IPS-NIHi11 (cell line): ENCODE data around the gene RAE1.

Experiments used
- DNase-seq: peaks from one replicate; pipeline ENCODE4 v3.0.0; 2012; ENCODE audit warnings: mixed read lengths, low spot score

RAE1 gene

DNA sequence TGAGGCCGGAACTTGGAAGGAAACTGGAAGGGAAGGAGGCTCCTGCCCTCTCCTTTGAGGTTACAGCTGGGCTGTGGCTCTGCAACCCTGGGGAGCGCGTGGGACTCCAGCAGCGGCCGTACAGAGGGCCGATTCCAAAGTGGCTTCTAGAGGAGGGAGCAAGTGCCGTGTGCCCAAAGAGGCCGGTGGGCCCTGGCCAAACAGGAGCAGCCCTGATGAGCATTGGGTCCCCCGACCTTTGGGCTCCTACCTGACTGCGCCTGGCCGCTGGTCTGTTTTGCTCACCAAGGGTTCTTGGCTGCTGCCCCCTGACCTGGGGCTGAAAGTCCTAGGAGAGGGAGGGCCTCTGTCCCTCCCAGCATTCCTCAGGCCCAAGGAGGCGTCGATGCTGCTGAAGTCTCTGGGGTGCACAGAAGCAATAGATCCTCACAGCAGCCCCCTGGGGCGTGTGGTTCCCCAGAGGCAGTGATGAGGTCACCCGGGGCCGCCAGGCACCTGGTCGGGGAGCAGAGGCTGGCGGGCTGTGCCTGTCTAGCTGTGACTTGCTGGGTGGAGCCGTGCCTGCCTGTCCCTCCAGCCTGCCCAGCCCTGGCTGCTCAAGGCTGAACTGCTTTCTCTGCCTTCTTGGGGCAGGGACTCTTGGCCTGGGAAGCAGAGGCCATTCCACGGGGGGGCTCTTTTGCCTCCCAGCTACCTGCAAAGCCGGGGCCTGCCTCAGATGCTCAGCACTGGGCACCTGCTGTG lies 49.9 kb downstream of the RAE1 start:
- no peak for DNase-seq

GRCh38 chr20:57401565-57401918 lies 50.5 kb downstream of the RAE1 start:
- no peak for DNase-seq

DNA sequence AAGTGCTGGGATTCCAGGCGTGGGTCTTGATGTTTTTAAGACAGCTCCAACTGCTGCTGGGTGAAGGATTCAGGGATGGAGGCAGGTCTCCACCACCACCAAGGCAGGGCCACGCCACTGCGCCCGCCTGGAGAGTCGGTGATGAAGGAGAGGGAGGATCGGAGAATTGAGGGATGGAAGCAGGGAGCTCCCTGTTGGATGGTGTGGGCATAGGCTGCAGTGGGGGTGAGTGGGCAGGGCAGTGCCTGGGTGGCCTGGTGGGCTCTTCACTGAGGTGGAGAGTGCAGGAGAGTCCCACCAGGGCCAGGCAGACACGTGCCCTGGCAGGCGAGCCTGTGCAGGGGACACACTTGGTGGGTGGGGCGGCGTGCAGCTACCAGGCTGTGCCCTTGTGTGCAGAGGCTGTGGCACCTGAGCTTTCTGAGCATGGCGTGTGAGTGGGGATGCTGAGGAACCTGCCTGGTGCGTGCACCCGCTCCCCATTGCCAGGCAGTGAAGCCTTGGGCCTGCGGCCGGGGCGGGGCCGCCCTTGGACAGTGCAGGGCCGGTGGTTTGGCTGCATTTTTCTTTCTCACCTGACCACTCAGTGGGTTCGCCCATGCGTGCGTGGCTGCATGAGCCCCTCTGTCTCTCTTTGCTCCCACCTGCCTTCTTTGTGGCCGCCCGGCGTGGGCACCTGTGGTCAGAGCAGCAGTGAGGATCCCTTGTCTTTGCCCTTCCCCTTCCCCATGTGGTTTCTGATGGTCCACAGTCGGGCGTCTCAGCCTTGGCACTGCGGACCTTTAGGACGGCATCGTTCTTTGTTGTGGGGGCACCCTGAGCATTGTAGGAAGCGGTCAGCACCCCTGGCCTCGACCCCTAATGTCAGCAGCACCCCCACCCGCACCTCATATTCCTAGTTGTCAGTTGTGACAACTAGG lies 51.4 kb downstream of the RAE1 start:
- DNase-seq, result no peak

DNA sequence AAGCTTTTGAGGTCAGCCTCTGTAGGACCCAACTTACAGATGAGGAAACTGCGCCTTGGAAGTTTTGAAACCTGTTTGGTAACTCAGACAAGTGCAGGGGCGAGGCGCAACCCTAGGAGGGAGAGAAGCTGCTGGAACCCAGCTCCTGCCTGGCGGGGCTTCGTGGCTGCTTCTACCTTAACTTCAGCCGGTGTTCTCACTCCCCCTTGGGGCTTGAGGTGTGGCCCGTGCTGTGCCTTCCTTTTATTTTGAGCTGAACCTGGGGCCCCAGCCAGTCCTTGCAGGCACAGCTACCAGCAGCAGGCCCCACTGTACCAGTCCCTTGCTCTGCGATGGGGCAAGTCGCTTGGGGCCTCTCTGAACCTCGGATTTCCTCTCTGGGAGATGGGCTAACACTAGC lies 52.2 kb downstream of the RAE1 start:
- no peak for DNase-seq

DNA sequence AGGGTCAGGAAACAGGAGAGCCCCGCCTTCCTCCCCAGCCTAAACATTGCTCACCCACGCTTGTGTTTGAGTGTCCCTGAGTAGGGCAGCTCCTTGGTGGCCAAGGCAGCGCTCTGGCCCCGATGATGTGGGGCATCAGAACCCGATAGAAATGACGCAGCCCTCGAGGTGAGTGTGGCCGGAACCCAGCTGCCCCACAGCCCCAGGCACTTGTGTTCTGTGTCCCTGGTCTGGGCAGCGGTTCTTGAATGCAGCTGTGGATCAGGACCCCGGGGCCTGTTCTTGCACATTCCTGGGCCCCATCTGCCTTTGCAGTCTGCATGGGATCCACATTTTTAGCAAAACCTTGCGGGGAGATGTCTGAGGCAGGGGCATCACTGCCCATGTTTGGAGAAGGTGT lies 53.0 kb downstream of the RAE1 start:
- no peak for DNase-seq

DNA sequence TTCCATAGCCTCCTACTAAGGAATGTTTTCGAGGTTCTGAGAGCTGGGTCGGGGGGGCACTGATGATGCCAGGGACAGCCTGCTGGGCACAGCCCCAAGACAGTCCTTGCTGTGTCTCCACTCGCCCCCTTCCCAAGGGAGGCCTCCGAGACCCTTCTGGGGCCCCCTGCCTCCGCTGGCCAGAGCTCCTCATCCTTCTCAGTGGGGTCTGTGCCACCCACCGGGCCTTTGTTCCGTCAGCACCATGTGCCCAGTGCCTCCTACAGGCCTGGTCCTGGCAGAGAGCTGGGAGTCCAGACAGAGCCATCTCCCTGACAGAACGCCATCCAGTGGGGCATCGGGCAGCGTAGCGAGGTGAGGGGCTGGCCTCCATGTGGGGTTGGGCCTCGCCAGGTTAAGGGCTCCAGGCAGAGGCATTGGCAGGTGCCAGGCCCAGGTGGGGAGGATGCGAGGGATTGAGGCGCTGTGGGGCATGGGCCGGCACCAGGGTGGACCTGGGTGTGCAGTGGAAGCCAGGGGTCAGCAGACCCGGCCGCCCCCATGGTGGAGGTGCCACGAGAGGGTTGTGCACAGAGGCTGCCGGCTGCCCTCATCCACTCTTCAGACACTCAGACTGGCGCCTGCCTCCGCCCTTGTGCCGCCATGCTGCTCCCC lies 53.5 kb downstream of the RAE1 start:
- DNase-seq, result no peak

DNA sequence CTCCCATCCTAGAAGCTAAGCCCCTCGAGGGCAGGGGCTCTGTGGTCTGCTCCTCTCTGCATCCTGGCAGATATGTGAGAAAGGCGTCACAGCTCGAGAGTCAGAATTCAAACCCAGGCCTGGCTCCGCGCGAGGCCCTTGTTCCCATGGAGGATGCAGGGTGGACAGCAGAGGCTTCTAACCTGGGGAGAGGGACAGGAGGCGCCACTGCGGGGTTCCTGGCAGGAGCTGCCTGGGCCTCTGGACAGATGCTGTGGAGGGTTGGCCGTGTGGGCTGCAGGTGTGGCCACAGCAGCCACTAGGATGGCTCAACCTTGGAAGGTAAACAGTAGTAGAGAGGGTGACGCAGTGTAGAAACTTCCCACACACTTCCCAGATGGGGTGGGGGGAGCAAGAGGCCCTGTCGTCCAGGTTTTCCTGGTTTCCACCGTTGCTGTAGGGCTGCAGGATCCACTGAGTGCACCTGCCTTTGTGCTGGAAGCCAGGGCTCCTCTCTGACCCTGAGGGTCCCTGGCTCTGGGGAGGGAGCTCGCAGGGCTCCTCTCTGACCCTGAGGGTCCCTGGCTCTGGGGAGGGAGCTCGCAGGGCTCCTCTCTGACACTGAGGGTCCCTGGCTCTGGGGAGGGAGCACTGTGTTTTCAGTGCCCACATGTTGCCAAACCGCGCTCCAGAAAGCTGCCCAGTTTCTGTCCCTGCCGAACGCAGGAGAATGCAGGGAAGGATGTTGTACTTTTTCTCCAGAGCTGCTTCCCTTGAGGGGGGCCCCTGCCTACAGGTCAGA lies 54.4 kb downstream of the RAE1 start:
- no peak for DNase-seq

GRCh38 chr20:57407541-57407956 lies 56.5 kb downstream of the RAE1 start:
- no peak for DNase-seq

- DNase-seq, result no peak
These were observed 57.1 kb downstream of the RAE1 start for GRCh38 chr20:57408131-57408530.

DNA sequence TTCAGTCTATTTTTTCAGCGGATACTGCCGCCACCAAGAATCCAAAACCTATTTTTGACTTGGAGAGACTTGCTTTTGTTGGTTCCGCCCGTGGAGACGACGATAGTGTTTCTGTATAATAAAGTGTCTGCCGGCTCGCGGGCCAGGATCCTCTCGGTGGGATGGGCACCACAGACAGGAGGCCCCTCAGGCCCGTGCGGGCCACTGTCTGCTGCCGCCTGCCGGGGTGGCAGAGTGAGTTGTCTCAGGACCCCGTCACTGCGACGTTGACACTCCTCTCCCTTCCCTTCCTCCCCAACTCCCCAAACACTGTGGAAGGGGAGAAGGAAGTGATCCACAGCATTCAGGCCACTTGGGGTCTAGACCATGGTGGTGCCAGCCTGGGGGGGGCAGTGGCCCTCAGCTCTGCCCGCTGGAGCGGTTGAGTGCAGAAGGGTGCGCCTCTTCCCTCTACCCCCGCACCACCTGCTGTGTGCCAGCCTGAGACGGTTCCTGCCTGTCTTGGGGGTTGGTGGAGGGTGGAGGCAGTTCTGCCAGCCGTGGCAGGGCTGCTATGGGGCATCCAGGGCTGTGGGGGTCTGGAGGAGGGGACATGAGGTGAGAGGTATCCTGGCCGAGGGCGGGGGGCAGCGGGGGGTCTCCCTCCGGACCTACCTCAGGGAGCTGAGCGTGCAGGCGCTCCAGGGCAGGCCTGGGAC lies 57.6 kb downstream of the RAE1 start:
- no peak for DNase-seq

GRCh38 chr20:57409316-57409671 lies 58.2 kb downstream of the RAE1 start:
- DNase-seq, result no peak

DNA sequence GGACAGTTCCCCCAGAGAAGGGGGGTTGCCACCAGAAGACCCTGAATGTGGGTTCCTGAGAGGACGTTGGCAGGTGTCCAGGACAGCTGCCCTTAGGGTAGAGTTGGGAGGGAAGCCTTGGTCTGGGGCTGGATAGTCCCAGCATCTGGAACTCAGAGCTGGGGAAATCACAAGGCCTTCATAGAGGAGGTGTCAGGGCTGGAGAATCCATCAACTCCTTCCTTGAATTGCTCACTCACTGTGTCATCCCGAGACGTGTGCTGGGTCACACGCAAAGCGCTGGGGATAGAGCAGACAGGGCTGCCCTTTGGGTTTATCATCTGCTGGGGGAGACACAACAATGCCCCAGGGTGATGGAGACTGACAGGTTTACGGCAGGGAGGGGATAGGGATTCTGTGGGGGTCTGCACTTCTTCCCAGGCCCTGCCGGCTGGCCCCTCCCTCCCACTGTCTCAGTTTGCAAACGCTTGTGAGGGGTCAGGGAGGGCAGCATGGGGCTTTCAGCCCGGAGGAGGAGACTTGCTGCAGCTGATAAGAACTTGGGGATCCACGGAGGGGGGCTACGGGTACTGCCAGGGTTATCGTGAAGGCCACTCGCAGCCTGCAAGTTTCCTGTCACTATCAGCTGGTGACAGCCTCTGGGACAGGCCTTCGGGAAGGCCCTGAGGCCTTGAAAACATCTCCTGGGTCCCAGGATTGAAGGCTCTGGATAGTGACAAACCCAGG lies 58.8 kb downstream of the RAE1 start:
- DNase-seq, result no peak

GRCh38 chr20:57410398-57410920 lies 59.4 kb downstream of the RAE1 start:
- DNase-seq, result no peak

- DNase-seq, result no peak
These were observed 59.9 kb downstream of the RAE1 start for GRCh38 chr20:57410924-57411323.

GRCh38 chr20:57411406-57412283 lies 60.6 kb downstream of the RAE1 start:
- no peak for DNase-seq

DNA sequence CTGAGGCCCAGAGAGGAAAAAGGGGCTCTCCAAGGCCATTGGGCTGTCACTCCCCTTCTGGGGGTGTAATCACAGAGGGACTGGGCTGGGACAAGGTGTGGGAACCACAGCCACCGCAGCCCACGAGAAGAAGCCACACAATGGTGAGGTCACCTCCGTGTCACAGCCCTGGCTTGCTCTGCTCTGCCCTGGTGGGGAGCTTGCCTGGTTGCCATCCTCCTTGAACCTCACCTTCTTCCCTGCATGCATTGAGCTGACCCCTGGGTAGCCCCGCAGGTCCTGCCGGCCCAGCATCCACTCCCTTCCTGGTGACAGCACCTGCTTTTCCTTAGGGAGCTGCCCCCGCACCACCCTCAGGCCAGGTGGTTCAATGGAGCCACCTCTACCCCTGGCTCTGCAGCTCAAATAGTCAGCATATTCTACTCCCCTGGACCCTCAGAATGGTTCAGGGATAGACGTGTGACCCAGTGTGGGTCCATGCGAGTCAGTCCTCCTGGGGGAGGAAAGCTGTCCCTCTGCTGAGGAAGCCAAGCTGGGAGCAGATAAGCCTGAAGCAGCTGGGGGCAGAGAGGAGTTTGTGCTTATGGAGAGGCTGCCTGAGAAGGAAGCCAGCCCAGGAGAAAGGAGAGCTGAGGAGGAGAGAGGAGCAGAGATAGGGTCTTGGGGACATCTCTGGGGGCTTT lies 61.4 kb downstream of the RAE1 start:
- no peak for DNase-seq

- no peak for DNase-seq
These were observed 62.9 kb downstream of the RAE1 start for GRCh38 chr20:57413986-57414385.

- DNase-seq, result no peak
These were observed 64.0 kb downstream of the RAE1 start for GRCh38 chr20:57414867-57415592.
